Measurements from ENCODE around the gene ITGB4. TPM values are rescaled to one million over a fixed set of nuclear protein-coding genes. Genes with fewer than 3 reads are reported as not detected.
A peak's percentile ranks its signal among the peaks of the same experiment; 100 is the strongest.

ITGB4 gene
- polyA plus RNA-seq, 3 donors from 2014 or later = 0.24 TPM; not detected in 2

GRCh38 chr17:75729351-75729750 lies 8.1 kb downstream of the ITGB4 start:
- no peaks in the 10 kb centered on the region for H3K4me1 Mint-ChIP-seq
- no peaks in the 10 kb centered on the region for H3K9me3 Mint-ChIP-seq
- no peaks in the 10 kb centered on the region for H3K36me3 Mint-ChIP-seq
- H3K27me3 Mint-ChIP-seq (ENCODE audit: low read depth in 3 of 3) = no peaks in the 10 kb centered on the region
- DNase-seq = no peak
- no peak overlapping the region for H3K27ac Mint-ChIP-seq
- H3K4me3 Mint-ChIP-seq = no peak overlapping the region

- Mint-ChIP-seq H3K36me3 (no peaks in the 10 kb centered on the region), H3K27me3 (ENCODE audit: low read depth in 3 of 3) (no peaks in the 10 kb centered on the region), H3K9me3 (no peaks in the 10 kb centered on the region), H3K4me1 (peaks cover 0 to 2% of the 10 kb centered on the region in 2 donors), H3K27ac (no peak overlapping the region), H3K4me3 (no peak overlapping the region)
- no peak for DNase-seq
Measured at GRCh38 chr17:75730065-75730464, 8.8 kb downstream of the ITGB4 start.

GRCh38 chr17:75731086-75731715 lies 9.9 kb downstream of the ITGB4 start:
- Mint-ChIP-seq H3K9me3 (no peaks in the 10 kb centered on the region), H3K27ac (no peak overlapping the region), H3K27me3 (ENCODE audit: low read depth in 3 of 3) (peaks cover 0 to 2% (median 0%) of the 10 kb centered on the region in 3 donors), H3K36me3 (no peaks in the 10 kb centered on the region), H3K4me1 (peaks cover 0 to 2% of the 10 kb centered on the region in 2 donors), H3K4me3 (no peak overlapping the region)
- no peak for DNase-seq

GRCh38 chr17:75731716-75732498 lies 10.6 kb downstream of the ITGB4 start:
- Mint-ChIP-seq H3K4me1 (peaks cover 0 to 2% of the 10 kb centered on the region in 2 donors), H3K4me3 (no peak overlapping the region), H3K27me3 (ENCODE audit: low read depth in 3 of 3) (peaks cover 0 to 3% (median 0%) of the 10 kb centered on the region in 3 donors), H3K36me3 (no peaks in the 10 kb centered on the region), H3K9me3 (no peaks in the 10 kb centered on the region), H3K27ac (no peak overlapping the region)
- no peak for DNase-seq

- no peaks in the 10 kb centered on the region for H3K9me3 Mint-ChIP-seq
- no peak overlapping the region for H3K4me3 Mint-ChIP-seq
- H3K36me3 Mint-ChIP-seq = no peaks in the 10 kb centered on the region
- H3K4me1 Mint-ChIP-seq = peaks cover 0 to 4% of the 10 kb centered on the region in 2 donors
- H3K27ac Mint-ChIP-seq = no peak overlapping the region
- no peak for DNase-seq
- peaks cover 0 to 3% (median 0%) of the 10 kb centered on the region in 3 donors for H3K27me3 Mint-ChIP-seq (ENCODE audit: low read depth in 3 of 3)
Measured at GRCh38 chr17:75733471-75733870, 12.2 kb downstream of the ITGB4 start.

- Mint-ChIP-seq H3K4me1 (peaks cover 0 to 4% of the 10 kb centered on the region in 2 donors), H3K27me3 (ENCODE audit: low read depth in 3 of 3) (peaks cover 0 to 3% (median 0%) of the 10 kb centered on the region in 3 donors), H3K9me3 (no peaks in the 10 kb centered on the region), H3K36me3 (no peaks in the 10 kb centered on the region), H3K27ac (peak overlapping the region in 3 of 6 donors; percentile 19 to 65 (median 61)), H3K4me3 (peak overlapping the region in 1 of 5 donors; percentile 58)
- no peak for DNase-seq
Measured at GRCh38 chr17:75734674-75735294, 13.5 kb downstream of the ITGB4 start.

- H3K4me1 Mint-ChIP-seq = peaks cover 0 to 4% of the 10 kb centered on the region in 2 donors
- no peak overlapping the region for H3K27ac Mint-ChIP-seq
- no peaks in the 10 kb centered on the region for H3K9me3 Mint-ChIP-seq
Measured at GRCh38 chr17:75736173-75736835, 15.0 kb downstream of the ITGB4 start.

GRCh38 chr17:75737133-75737962 lies 16.1 kb downstream of the ITGB4 start:
- Mint-ChIP-seq H3K4me1 (peaks cover 0 to 4% of the 10 kb centered on the region in 2 donors), H3K27ac (no peak overlapping the region)

More at GRCh38 chr17:75736173-75736835, 15.0 kb downstream of the ITGB4 start:
- H3K4me3 Mint-ChIP-seq = no peak overlapping the region
- peaks cover 0 to 3% (median 0%) of the 10 kb centered on the region in 3 donors for H3K27me3 Mint-ChIP-seq (ENCODE audit: low read depth in 3 of 3)
- no peak for DNase-seq
- no peaks in the 10 kb centered on the region for H3K36me3 Mint-ChIP-seq

GRCh38 chr17:75738218-75738802 lies 17.1 kb downstream of the ITGB4 start:
- H3K36me3 Mint-ChIP-seq = no peaks in the 10 kb centered on the region
- no peak for DNase-seq
- peaks cover 0 to 4% of the 10 kb centered on the region in 2 donors for H3K4me1 Mint-ChIP-seq
- H3K4me3 Mint-ChIP-seq = no peak overlapping the region
- H3K27me3 Mint-ChIP-seq (ENCODE audit: low read depth in 3 of 3) = peaks cover 0 to 3% (median 0%) of the 10 kb centered on the region in 3 donors
- no peaks in the 10 kb centered on the region for H3K9me3 Mint-ChIP-seq
- no peak overlapping the region for H3K27ac Mint-ChIP-seq

More at GRCh38 chr17:75737133-75737962, 16.1 kb downstream of the ITGB4 start:
- H3K27me3 Mint-ChIP-seq (ENCODE audit: low read depth in 3 of 3) = peaks cover 0 to 3% (median 0%) of the 10 kb centered on the region in 3 donors
- no peak for DNase-seq
- no peaks in the 10 kb centered on the region for H3K36me3 Mint-ChIP-seq
- H3K9me3 Mint-ChIP-seq = no peaks in the 10 kb centered on the region
- no peak overlapping the region for H3K4me3 Mint-ChIP-seq

GRCh38 chr17:75739174-75739573 lies 17.9 kb downstream of the ITGB4 start:
- no peak overlapping the region for H3K27ac Mint-ChIP-seq
- peaks cover 0 to 3% (median 0%) of the 10 kb centered on the region in 3 donors for H3K27me3 Mint-ChIP-seq (ENCODE audit: low read depth in 3 of 3)
- no peak for DNase-seq
- H3K9me3 Mint-ChIP-seq = no peaks in the 10 kb centered on the region
- H3K4me3 Mint-ChIP-seq = no peak overlapping the region
- peaks cover 0 to 4% of the 10 kb centered on the region in 2 donors for H3K4me1 Mint-ChIP-seq
- H3K36me3 Mint-ChIP-seq = no peaks in the 10 kb centered on the region

- Mint-ChIP-seq H3K4me1 (peaks cover 0 to 2% of the 10 kb centered on the region in 2 donors), H3K4me3 (no peak overlapping the region), H3K27me3 (ENCODE audit: low read depth in 3 of 3) (peaks cover 0 to 3% (median 0%) of the 10 kb centered on the region in 3 donors), H3K36me3 (no peaks in the 10 kb centered on the region), H3K27ac (no peak overlapping the region), H3K9me3 (no peaks in the 10 kb centered on the region)
- no peak for DNase-seq
Measured at GRCh38 chr17:75739801-75740200, 18.5 kb downstream of the ITGB4 start.

- H3K36me3 Mint-ChIP-seq = no peaks in the 10 kb centered on the region
- H3K27me3 Mint-ChIP-seq (ENCODE audit: low read depth in 3 of 3) = peaks cover 0 to 3% (median 0%) of the 10 kb centered on the region in 3 donors
- no peak overlapping the region for H3K27ac Mint-ChIP-seq
- H3K4me3 Mint-ChIP-seq = no peak overlapping the region
- no peaks in the 10 kb centered on the region for H3K9me3 Mint-ChIP-seq
- no peak for DNase-seq
- H3K4me1 Mint-ChIP-seq = peaks cover 0 to 2% of the 10 kb centered on the region in 2 donors
Measured at GRCh38 chr17:75740215-75740614, 19.0 kb downstream of the ITGB4 start.

Measured in immature natural killer cell (primary cell).